Fibroblast of skin of left quadriceps (primary cell): ENCODE data around the gene C1orf167.

Experiments
- DNase-seq, 2 experiments: peaks; one replicate each; pipeline ENCODE4 v3.0.0-alpha.2; 2013; ENCODE audit warnings: low read depth in 2 of 2

C1orf167 gene

DNA sequence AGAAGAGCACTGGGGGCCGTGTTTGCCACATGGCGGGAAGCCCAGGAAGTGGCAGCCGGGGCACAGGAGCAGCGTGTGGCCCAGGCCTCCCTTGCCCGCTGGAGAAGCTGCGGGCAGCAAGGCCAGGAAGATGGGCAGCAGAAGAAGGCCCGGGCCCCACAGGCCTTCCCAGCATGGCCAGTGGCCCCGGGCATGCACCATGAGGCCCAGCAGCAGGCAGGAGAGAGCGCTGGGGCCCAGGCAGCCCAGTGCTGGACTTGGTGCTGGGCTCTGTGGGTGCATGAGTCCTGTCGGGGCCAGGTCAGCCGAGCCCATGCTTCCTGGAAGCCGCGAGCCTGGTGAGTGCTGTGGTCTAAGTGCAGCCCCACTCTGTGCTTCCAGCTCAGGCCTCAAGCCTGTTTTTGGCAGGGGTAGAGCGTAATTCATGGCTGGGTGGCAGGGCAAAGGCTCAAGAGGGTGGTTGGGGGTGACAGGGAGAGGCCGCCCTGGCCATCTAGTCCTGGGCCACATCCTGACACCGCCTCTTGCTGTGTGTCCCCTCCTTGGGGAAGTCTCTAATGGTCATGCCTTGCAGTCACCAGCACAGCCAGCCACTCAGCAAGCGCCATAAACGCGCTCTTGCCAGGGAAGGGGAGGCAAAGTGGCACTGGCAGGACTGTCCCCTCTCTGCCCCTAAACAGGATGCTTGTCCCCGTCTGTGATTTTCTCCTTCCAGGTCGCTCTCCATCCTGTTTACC lies 22.4 kb downstream of the C1orf167 start:
- no peak for DNase-seq

DNA sequence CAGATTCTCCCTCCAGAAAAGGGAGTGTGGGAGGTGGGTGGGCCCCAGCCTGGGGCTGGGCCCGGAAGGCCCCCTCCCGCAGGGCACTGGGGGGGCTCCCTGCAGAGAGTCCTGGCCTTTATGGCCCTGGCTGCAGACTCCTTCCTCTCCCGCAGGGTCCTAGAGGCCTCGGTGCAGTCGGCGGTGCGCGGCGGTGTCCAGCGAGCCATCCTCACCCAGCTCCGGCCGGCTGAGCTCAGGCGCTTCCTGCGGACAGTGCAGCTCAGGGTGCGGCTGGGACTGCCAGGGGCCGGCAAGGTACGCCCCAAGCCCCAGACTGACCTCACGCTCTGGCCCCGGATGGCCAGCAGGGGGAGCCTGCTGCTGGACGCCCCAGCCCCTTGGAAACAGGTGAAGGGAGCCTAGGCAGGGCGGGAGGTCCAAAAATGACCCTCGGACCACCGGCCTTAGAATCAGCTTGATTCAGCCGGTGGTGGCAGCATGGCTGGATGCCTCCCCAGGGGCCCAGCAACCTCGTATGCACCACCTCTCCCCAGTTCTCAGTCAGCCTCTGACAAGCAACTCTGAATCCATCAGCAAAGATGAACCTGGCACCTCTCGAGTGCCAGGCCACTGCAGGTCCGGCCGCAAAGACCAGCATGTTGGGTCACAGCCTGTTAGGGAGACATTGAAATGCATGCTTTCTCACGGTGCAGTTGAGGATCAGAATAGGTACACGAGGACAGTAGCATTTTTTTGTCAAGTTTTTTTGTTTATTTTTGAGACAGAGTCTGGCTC lies 23.2 kb downstream of the C1orf167 start:
- no peak for DNase-seq

DNA sequence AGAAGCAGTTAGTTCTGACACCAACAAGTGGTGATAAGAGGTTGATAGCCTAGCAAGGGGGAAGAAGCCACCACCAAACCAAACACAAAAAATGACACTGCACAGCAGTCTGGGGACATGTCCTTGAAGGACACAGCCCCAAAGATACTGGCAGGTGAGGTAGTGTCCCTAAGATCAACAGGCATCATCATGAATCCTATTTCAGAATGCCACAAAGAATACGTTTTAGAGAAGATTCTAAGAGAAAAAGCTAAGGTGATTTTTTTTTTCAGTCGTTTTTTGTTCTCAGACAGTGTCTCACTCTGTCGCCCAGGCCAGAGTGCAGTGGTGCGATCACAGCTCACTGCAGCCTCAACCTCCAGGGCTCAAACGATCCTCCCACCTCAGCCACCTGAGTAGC lies 24.2 kb downstream of the C1orf167 start:
- no peak for DNase-seq

DNA sequence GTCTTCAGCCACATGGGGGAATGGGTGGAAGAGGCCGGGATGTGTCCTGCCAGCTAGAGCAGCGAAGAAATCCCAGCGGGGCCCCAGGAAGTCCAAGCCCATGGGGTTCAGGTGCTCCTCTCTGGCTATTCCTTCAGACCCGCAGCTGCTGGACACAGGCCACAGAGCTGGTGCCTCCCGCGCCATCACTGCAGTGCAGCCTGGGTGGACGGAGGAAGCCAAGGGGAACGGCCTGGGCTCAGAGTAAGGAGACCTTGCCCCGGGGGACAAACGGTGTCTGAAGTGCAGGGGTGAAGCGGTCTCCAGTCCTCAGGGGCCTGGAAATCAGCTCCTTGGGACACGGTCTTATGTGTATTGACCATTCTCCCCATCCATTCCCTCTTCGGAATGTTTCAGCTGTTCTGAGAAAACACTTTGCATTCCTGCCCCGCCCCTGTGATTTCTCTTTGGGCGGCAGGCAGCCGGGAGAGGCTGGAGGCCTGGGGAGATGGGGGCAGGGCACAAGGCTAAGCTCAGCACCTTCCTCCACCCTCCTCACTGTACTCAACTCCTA lies 25.3 kb downstream of the C1orf167 start:
- DNase-seq, result no peak

DNA sequence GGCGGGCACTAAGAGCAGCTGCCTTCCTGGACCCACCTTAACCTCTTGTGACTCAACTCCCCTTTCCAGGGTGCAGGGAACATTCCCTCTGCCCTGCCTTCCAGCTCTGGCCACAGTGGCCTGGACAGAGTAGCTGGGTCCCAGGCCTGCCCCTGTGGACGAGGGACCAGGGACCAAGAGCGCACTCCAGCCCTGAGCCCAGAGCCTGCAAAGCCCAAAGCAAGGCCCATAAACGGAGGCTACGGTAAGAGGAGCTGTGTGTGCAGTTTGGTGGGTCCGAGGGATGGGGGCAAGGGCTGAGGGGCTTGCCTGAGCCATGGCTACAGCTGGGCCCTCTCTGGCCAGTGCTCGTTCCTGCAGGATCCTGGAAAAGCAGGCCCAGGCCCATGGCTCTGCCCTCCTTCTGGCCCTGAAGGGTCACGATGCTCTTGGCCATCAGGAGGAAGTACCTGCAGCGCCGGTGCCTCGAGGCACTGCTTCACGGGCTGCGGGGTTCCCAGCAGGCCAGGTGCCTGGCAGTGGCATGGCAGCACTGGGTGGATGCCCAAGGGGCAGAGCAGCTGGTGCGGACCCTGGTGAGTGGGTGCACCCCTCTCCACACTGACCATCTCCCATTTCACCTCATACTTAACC lies 25.9 kb downstream of the C1orf167 start:
- DNase-seq, result no peak

DNA sequence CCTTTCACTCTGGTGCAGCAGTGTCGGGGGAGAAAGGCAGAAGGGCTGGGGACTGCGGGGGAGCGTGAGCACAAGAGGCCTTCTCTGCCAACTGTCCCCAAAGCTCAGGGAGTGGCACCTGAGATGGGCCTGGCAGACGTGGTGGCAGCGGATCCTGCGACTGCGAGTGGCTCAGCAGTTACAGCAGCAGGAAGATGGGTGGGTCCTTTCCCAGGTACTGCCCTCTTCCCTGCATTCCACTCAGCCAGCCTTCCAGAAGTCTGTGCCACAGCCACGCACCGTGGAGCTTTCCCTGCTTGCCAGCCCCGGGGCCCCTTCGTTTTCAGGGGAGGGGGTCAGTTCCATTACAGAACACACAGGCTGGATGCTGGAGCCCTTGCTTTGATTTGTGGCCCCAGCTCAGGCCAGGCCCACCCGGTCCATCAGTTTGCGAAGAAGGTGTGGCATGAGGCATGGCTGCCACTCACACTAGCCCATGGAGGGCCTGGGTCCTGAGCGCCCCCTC lies 26.6 kb downstream of the C1orf167 start:
- no peak for DNase-seq

DNA sequence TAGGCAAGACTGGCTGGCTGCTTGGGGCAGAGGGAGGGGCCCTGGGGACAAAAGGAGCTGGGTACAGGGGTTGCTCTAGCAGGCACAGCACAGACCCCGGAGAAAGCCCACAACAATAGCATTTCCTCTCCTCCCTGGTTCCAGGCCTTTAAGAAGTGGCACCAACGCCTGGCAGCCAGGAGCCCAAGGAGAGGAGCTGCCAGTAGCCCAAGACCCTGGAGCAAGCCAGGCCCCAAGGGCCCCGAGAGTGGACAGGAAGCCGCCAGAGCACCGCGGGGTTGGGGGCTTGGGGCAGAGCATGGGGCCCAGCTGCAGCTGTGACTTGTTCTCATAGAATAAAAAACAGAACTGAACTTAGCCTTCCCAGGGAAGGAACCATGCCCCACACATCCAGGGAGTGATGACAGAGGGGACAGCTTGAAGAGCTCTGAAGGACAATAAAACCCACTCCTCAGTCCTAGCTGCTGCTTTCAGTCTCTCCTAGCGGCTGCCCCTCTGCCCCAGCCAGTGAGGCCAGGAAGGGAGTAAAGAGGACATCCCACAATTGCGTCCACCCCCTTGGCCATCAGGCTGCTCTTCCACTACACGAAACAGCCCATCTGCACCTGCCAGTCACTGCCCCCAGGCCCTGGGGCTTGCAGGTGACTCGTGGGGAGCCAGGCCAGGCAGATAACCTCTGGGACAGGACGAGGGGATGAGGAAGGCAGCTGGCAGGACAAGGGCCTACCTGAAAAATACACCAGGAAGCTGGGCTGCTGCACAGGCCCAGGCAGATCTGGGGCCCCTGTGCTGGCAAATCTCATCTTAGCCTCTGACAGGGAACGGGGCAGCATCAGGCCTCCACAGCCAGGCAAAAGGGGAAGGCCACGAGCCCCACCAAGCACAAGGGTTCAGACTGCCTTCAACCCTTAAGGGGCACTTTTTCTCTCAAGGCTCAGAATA lies 27.4 kb downstream of the C1orf167 start:
- DNase-seq, result no peak

DNA sequence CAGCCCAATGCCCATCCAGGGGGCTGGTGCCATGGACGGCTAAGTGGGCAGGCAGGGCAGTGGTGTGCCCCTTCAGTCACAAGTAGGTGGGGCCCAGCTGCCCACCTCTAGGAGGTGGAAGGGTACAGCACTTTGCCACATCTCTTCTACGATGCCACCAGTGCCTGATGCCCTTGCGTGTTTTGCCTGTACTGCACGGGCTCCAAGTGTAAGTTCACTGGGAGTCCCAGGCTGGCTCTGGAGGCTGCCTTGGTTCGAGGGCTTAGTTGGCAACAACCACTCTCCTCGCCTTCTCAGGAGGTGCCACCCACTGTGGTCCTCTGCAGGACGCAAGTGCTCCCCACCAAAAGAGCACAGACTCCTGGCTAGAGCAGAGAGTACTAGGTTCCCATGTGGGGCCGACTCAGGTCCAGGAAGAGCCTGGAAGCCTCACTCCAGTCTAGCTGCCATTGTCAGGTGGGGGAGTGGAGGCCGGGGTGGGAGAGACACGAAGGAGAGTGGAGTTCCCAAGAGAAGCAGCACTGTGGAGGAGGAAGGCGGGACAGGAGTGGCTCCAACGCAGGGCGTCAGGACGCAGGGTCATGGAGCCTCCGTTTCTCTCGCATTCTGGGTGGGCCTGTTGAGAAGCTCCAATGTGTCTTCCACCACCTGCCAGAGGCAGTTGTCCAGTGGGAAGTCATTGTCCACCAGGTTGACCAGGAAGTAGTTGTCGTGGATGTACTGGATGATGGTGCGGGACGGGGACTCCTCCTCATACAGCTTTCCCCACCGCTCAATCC lies 28.3 kb downstream of the C1orf167 start:
- DNase-seq, result no peak

DNA sequence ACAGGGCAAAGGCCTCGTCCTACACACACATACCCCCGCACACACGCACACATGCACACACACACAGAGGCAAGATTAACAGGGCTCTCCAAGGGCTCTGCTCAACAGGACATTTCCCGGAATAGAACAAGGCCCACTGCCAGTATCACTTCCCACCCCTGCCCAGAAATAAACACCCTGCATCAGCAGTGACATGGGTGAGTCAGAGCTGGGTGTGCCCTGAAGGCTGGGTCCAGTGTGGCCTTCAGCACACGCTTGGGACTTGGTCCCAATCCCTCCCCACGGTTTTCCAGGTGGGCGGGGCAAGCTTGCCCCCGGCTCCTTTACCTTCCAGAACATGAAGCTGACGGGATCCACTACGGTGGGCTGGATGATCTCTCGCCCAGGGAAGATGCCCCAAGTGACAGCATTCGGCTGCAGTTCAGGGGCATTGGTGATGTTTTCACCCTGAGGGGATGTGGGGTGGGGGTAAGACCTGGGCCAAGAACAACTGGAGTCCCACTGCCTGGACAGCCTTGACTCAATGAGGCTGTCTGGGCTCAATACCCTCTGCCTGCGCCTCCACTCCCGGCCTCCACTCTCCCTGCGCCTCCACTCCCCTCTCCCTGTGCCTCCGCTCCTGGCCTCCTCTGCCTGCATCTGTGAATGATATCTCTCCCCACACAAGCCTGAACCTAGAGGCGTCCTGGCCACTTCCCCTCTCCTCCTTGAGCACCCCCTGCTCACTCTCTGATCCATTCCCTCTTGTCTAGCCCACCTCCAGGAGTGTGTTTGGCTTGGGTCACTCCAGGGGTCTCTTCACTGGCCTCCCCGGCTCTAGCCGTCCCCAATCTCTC lies 29.1 kb downstream of the C1orf167 start:
- no peak for DNase-seq

DNA sequence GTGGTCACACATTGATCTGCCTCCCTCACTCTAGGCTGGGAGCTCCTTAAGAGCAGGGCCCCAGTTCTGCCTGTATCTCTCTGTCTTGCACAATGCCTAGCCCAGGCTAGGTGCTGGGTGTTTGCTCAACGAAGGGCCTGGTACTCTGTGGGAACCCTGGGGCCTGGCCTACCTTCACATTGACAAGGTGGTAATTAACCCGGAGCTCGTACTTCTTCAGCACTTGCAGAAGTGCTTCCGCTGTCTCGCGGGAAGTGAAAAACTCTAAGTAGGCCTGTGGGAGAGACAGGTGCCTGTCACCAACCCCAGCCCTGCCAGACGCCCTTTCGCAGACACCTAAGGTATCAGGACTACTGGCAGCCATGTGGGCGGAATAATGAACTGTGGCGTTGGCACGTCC lies 30.1 kb downstream of the C1orf167 start:
- DNase-seq, result no peak

DNA sequence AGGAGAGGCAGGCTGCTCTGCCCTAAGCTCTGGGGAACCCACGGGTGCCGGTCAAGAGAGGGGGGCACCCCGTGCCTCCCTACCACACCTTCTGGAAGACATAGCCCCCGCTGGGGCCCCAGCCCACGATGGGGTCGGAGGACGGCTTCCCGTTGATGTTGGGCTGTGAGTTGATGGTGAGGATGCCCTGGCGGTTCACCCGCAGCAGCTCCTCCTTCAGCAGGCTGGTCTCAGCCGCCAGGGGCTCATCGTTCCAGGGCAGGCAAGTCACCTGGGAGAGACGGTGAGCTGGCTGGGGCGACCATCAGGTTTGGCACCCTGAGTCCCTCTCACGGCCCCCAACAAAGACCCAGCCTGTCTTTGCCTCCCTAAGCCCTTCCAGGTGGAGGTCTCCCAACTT lies 31.8 kb downstream of the C1orf167 start:
- DNase-seq, result no peak

DNA sequence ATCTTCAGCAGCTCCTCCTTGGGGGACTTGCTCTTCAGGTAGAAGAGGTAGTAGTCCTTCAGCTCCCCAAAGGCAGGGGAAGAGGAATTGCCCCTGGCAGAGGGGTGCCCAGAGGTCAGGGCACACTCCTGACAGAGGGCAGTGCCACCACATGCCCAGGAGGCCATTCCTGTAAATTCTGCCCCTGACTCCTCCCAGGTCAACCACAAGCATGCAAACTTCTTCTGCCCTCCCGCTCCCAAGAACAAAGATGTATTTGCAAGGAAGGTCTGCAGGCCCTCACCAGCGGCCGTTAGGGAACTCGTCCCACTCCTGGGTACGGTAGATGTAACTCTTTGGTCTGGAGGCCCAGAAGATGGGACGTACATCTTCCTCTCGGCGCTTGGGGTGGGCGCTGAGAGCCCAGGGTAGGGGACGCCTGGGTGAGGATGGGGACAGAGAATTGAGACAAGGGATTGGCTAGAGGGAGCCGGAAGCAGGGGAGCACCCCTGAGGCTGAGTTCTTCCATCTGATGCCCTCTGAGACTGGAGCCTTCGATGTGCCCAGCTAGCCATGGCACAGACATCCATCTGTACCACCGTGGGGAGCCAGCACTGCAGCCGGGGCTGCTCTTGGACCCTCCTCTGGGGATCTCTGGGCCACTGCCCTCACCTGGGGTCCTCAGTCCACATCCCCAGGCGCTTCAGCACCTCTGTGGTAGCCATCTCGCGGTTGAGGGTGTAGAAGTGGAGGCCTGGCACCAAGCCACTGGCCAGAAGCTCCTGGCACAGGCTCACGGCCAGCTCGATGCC lies 32.6 kb downstream of the C1orf167 start:
- no peak for DNase-seq

DNA sequence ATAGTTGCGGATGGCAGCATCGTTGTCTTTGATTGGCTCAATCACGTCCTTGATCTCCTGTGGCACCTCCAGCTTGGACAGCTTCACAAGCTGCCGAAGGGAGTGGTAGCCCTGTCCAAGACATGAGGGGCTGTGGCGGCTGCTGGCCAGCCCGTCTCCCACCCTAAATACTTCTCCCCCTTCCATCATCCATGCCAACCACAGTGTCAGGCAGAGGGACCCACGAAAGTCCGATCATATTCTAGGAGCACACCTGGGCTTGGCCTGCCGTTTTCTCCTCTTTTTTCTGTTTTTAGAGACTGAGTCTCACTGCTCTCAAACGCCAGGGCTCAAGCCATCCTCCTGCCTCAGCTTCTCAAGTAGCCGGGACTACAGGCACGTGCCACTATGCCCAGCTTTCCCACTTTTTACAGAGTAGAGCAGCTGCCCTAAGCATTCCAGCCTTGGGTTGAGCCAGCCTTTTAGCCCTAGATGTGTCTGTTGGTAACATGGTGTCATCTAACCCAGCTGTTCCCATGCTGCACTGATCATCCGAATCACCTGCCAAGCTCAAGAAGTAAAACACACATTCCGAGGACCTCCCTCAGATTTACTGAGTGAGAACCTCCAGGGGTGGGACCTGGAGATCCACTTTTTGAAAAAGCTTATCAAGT lies 33.4 kb downstream of the C1orf167 start:
- no peak for DNase-seq

DNA sequence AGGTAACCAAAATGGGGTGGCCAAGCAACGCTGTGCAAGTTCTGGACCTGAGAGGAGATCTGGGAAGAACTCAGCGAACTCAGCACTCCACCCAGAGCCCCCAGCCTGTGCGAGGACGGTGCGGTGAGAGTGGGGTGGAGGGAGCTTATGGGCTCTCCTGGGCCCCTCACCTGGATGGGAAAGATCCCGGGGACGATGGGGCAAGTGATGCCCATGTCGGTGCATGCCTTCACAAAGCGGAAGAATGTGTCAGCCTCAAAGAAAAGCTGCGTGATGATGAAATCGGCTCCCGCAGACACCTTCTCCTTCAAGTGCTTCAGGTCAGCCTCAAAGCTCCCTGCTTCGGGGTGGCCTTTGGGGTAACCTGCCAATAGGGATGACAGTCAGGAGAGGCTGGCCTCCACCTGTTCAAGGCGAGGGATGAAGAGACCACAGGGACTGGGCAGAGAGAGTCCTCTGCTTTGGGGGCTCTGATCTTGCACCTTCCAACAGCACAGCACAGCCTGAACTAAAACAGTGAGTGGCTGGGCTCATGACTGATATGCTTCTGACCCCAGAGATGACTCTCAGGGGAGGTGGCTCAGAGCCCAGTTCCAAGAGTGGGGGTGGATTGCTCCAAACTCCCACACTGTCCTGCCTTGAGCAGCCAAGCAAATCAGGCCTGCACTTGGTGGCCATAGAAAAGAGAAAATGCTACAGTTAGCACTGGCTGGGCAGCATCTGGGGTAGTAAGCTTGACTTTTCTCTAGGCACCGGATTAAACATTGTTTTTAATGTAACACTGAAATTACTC lies 34.2 kb downstream of the C1orf167 start:
- DNase-seq, result no peak

DNA sequence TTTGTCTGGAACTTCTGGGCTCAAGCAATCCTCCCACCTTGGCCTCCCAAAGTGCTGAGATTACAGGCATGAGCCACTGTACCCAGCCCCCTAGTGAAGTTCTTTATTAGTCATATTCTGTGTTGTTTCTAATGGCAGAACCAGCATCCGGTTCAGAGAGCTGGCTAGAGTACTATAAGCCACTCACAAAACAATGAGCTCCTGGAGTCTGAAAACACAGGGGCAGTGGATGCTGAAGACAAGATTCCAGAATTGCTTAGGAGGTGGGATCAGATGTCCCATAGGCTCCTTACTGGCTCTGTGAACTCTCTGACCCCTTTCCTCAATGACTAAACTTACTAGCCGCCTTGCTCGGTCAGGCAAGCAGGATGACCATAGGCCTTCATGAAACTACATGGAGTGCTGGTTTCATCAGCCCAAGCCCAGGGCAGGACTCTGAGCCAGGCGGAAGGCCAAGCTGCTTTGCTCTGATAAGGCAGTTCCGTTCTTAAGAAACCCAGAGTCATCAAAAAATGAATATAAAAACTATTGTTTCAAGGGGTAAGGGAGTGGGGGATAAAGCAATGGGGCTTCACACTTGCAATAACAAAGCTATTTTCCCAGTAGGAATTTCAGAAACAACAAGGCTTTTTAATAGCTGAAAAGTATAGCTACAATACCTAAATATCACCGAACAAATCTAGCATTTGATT lies 35.7 kb downstream of the C1orf167 start:
- DNase-seq, result no peak

DNA sequence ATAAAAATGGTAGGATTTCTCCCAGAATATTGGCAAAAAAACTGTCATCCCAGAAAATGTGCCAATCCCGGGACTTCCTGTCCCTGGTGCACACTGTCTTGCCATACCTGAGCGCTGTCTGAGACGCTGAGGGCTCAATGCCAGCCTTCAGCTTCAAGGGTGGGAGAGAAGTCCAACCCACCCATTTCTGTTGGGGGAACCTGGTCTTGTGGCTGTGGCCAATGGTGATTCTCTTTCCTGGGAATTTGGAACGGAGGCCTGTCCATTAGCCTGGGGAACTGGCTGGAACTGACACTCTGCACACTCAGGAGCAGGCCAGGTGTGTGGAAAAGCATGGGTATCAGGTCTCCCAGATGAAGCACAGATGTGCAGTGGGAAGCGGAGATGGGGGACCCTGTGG lies 37.1 kb downstream of the C1orf167 start:
- DNase-seq, result no peak

DNA sequence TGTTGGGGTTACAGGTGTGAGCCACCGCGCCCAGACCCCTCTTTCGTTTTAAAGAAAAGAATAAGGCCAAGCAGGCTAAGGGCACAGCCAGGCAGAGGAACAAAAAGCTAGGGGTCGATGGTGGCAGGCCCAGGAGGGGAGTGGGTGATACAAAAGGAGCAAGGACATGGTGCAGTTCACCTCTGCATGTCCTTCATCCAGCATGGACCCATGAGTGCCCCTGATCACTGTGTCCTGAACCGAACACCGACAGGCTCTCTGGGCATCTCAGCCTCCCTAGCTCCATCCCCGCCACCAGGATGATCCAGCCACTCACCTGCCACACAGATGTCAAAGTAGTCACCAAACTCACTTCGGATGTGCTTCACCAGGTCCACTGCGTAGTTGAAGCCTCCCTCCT lies 37.9 kb downstream of the C1orf167 start:
- no peak for DNase-seq
